ENCODE data around the gene COL4A6. TPM values are rescaled to one million over a fixed set of nuclear protein-coding genes. Genes with fewer than 3 reads are reported as not detected.

COL4A6 gene
- total and polyA plus RNA-seq, 2 of the 8 experiments (the other 6 are each of a cell fraction or from before 2014, with no cell fraction given) = 5.9 to 11.8 TPM

- TF ChIP-seq TEAD4 (IDR thresholded peaks at IDR 0.05; ENCODE audit: low read depth, low read length) = no peak
- no peak for TF ChIP-seq ATF2 (IDR thresholded peaks at IDR 0.05; ENCODE audit: low read length)
- peak; percentile 84 for TF ChIP-seq CEBPB (IDR thresholded peaks at IDR 0.05; ENCODE audit: low read depth, low read length)
- Histone ChIP-seq H3K23ac (ENCODE audit: insufficient read length) (no peak overlapping the region), H3K9me3 (ENCODE audit: insufficient read depth in 2 of 2, low read depth in 1 of 2, low read length in 1 of 2) (no peaks in the 10 kb centered on the region; a peak in 1 of 4 replicates), H2BK15ac (ENCODE audit: low read length) (no peak overlapping the region), H3K4me3 (ENCODE audit: extremely low read depth in 1 of 4, insufficient read depth in 2 of 4, low read depth in 3 of 4, low read length in 4 of 4) (no peak overlapping the region), H3K79me1 (ENCODE audit: low read depth, low read length) (no peaks in the 10 kb centered on the region), H4K91ac (replicated peaks; ENCODE audit: insufficient read length, low read length) (no peak overlapping the region), H3K27ac (ENCODE audit: low read depth, low read length) (no peak overlapping the region), H4K8ac (ENCODE audit: extremely low read depth, insufficient read depth, low read length) (no peak overlapping the region), H2BK120ac (replicated peaks; ENCODE audit: low read depth, low read length) (no peak overlapping the region), H2BK12ac (ENCODE audit: low read depth, low read length) (no peak overlapping the region), H2AFZ (ENCODE audit: low read length) (no peak overlapping the region), H2AK5ac (ENCODE audit: low read depth, low read length) (no peak overlapping the region), H2BK5ac (ENCODE audit: low read depth, low read length) (no peak overlapping the region), H3K9ac (replicated peaks in 1 of 4; ENCODE audit: extremely low read depth in 1 of 4, low read depth in 3 of 4, low read length in 3 of 4) (no peak overlapping the region), H3K4me2 (ENCODE audit: insufficient read depth in 1 of 2, low read depth in 2 of 2, low read length in 2 of 2) (no peak overlapping the region), H3K36me3 (ENCODE audit: control insufficient read depth in 2 of 4, insufficient read depth in 4 of 4, low read length in 3 of 4) (peaks cover 0 to 2% (median 0%) of the 10 kb centered on the region in 4 experiments; a peak in 1 of 8 replicates), H3K4ac (replicated peaks; ENCODE audit: insufficient read length, low read depth, low read length) (no peak overlapping the region), H3K79me2 (ENCODE audit: control insufficient read depth in 1 of 2, insufficient read depth in 2 of 2, low read length in 2 of 2) (peaks cover 0 to 49% of the 10 kb centered on the region in 2 experiments; a peak in 2 of 4 replicates), H3K4me1 (replicated peaks in 1 of 4; ENCODE audit: control insufficient read depth in 3 of 4, insufficient read depth in 4 of 4, low read length in 3 of 4) (no peaks in the 10 kb centered on the region), H4K5ac (ENCODE audit: insufficient read length, low read depth, low read length) (no peak overlapping the region), H4K20me1 (replicated peaks in 1 of 2; ENCODE audit: control insufficient read depth in 1 of 2, insufficient read depth in 2 of 2, low read length in 2 of 2) (no peaks in the 10 kb centered on the region), H3K27me3 (replicated peaks in 1 of 4; ENCODE audit: control insufficient read depth in 3 of 4, extremely low read depth in 1 of 4, insufficient read depth in 3 of 4, low read length in 3 of 4) (no peaks in the 10 kb centered on the region), H3K56ac (replicated peaks; ENCODE audit: insufficient read length, low read depth, low read length) (no peak overlapping the region), H3K23me2 (ENCODE audit: low read depth, low read length) (no peaks in the 10 kb centered on the region), H2BK20ac (ENCODE audit: low read length) (no peak overlapping the region), H3K14ac (ENCODE audit: insufficient read length) (no peak overlapping the region), H3K18ac (ENCODE audit: extremely low read depth, low read length) (no peak overlapping the region)
- FAIRE-seq = no peak
- CTCF ChIA-PET (ENCODE audit: partially characterized antibody) = interaction anchor here (0.6 kb wide), 1 partner anchor 42 kb away, joined by 3 read pairs; no protein-coding TSS in a partner anchor
- WGBS, 2 experiments (ENCODE audit: extremely low coverage in 1 of 2, insufficient coverage in 1 of 2, insufficient read length in 1 of 2, insufficient replicate concordance in 2 of 2, low coverage in 1 of 2, low lambda C conversion rate in 2 of 2, missing lambda C conversion rate in 1 of 2) = 79% methylated on average over 2 of the region's 2 CpGs; no CpG with 5 or more reads in 1 of the 2 experiments
- POLR2A ChIA-PET (ENCODE audit: partially characterized antibody) = no interaction called here
- DNase-seq (ENCODE audit: low read depth in 1 of 2, low spot score in 2 of 2) = no peak
These were observed 9.1 kb upstream of the COL4A6 start for GRCh38 chrX:108447303-108447702.

Data from H1 (cell line).